Measurements from ENCODE around the gene DNAJA1. TPM values are rescaled to one million over a fixed set of nuclear protein-coding genes. Genes with fewer than 3 reads are reported as not detected.

The DNAJA1 gene
- total RNA-seq, 1 experiment from 2014 or later: 373 TPM

DNA sequence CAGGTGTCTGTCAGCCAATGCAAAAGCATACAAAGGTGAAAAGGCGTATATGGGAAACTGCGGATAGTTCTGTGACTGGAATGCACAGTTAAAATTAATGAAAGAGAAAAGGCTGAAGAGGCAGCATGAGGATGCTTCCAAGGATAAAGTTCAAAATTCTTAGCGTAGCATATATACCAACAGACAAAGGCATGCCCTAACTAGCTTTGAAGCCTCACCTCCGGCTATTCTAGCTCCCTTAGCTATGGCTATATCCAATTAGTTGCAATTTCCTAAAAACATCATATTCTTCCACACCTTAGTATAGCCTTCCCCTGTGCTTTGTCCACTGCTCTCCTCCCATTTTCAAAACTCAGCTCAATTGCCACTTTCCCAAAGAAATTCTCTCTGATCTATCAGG is 1.4 kb upstream of the DNAJA1 start:
- BruUV-seq (replicated peaks): no TSS peak
- Histone ChIP-seq H3K27me3 (replicated peaks; ENCODE audit: insufficient read depth, low read depth, low read length, poor library complexity) (no peaks in the 10 kb centered on the region), H3K36me3 (ENCODE audit: insufficient read depth, low read length, poor library complexity, severe bottlenecking) (peaks cover 29% of the 10 kb centered on the region), H3K27ac (ENCODE audit: low read depth, low read length, poor library complexity, severe bottlenecking) (peak overlapping the region; percentile 99), H3K9me3 (ENCODE audit: low read depth, low read length, poor library complexity, severe bottlenecking) (no peaks in the 10 kb centered on the region), H3K4me3 (ENCODE audit: low read depth, low read length, poor library complexity, severe bottlenecking) (peak overlapping the region; percentile 94), H3K4me1 (ENCODE audit: insufficient read depth, low read length, poor library complexity, severe bottlenecking) (peaks cover 23% of the 10 kb centered on the region)
- intact Hi-C loops (cut with micrococcal nuclease; ENCODE audit: unreplicated experiment): no loop called here
- DNase-seq (ENCODE audit: low spot score): no peak
- TF ChIP-seq EZH2 (IDR thresholded peaks at IDR 0.05; ENCODE audit: borderline replicate concordance, low read depth, low read length, poor library complexity, severe bottlenecking): no peak
- TF ChIP-seq, protein P1, sequence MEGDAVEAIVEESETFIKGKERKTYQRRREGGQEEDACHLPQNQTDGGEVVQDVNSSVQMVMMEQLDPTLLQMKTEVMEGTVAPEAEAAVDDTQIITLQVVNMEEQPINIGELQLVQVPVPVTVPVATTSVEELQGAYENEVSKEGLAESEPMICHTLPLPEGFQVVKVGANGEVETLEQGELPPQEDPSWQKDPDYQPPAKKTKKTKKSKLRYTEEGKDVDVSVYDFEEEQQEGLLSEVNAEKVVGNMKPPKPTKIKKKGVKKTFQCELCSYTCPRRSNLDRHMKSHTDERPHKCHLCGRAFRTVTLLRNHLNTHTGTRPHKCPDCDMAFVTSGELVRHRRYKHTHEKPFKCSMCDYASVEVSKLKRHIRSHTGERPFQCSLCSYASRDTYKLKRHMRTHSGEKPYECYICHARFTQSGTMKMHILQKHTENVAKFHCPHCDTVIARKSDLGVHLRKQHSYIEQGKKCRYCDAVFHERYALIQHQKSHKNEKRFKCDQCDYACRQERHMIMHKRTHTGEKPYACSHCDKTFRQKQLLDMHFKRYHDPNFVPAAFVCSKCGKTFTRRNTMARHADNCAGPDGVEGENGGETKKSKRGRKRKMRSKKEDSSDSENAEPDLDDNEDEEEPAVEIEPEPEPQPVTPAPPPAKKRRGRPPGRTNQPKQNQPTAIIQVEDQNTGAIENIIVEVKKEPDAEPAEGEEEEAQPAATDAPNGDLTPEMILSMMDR (conservative IDR thresholded peaks at IDR 0.05; ENCODE audit: low read depth, low read length): no peak
- ChIA-PET CTCF (no interaction called here), POLR2A (ENCODE audit: low non-redundant PET) (no interaction called here)

DNA sequence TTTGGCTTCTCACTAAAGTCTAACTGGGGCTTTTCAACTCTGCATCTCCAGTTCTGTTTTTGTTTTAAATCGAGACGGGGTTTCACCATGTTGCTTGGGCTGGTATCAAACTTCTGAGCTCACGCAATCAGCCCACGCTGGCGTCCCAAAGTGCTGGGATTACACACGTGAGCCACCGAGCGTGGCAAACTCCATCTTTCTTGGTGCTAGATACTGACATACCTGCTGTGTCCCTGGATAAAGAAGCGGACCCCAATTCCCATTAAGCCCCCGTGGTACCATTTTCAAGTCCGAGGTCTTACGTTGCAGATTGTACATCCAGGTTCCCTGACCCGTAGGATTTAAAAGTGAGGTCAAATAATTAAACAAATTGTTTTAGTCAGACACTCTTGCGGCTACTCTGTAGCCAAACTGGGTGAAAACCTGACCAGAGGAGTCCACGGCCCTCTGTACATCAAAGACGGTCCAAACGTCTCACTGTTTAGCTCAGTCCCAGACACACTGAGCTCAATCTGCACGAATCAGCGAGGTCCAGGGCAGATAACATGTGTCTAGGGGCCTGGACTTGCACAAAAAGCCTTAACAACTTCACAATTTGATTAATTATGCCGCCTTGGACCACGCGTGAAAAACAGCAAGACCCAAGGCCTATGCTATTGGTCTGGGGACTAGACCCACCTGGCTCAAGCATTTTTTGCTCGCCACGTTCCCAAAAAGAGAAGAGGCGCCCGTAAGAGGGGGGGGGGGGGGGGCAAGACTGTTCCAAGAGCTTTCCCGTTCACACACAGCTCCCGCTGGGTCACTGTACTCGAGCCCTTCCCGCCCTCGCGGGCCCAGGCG is 727 bp upstream of the DNAJA1 start:
- BruUV-seq (replicated peaks): TSS peak; percentile 47
- intact Hi-C loops (cut with micrococcal nuclease; ENCODE audit: unreplicated experiment): no loop called here
- Histone ChIP-seq H3K4me1 (ENCODE audit: insufficient read depth, low read length, poor library complexity, severe bottlenecking) (peaks cover 29% of the 10 kb centered on the region), H3K9me3 (ENCODE audit: low read depth, low read length, poor library complexity, severe bottlenecking) (no peaks in the 10 kb centered on the region), H3K27ac (ENCODE audit: low read depth, low read length, poor library complexity, severe bottlenecking) (peak overlapping the region; percentile 99), H3K4me3 (ENCODE audit: low read depth, low read length, poor library complexity, severe bottlenecking) (peak overlapping the region; percentile 94), H3K36me3 (ENCODE audit: insufficient read depth, low read length, poor library complexity, severe bottlenecking) (peaks cover 36% of the 10 kb centered on the region), H3K27me3 (replicated peaks; ENCODE audit: insufficient read depth, low read depth, low read length, poor library complexity) (no peaks in the 10 kb centered on the region)
- DNase-seq (ENCODE audit: low spot score): peak; percentile 35
- TF ChIP-seq, protein P1 (conservative IDR thresholded peaks at IDR 0.05; ENCODE audit: low read depth, low read length): no peak
- TF ChIP-seq EZH2 (IDR thresholded peaks at IDR 0.05; ENCODE audit: borderline replicate concordance, low read depth, low read length, poor library complexity, severe bottlenecking): no peak
- ChIA-PET POLR2A (ENCODE audit: low non-redundant PET) (interaction anchor here (0.6 to 1.2 kb wide), 8 partner anchors 10 to 450 kb away, joined by 3 to 14 read pairs (median 4); partner anchors contain the start of gene APTX), CTCF (interaction anchor here (0.5 to 0.7 kb wide), 2 partner anchors 429 to 487 kb away, joined by 3 read pairs; no protein-coding TSS in a partner anchor)

DNA sequence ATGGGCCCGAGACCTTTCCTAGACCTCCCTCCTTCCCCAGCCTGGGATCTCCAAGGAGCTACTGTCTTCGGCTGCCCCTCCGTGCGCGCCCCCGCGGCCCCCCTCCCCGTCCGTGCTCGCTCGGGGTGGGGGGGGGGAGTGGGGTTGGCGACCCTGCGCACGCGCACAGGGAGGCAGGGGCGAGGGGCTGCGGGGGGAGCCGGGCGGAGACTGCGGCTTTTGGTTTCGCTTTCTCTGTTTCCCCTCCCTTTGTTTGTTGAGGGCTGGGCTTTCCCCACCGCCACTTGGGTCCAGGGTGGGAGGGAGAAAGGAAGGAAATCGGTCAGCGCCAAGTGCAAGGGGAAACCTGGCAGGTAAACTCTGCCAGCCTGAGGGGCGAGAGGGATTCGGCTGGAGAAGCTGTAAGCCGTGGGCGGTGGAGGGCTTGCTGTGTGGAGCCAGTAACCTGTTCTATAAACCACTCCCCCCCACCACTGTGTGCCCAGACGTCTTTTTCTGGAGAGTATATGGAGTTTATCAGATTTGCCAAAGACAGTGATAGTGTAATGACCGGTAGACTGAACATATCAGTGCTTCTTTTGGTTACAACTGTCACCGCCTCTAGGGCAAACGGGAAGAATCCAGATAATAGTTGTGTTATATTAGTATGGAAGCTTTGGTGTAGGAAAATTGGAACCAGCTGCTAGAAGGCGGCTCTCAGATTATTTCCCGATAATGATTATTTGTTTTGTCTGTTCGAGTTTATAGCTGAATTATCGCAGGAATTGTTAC is 684 bp downstream of the DNAJA1 start:
- DNase-seq (ENCODE audit: low spot score): peak; percentile 61
- no peaks in the 10 kb centered on the region for H3K27me3 ChIP-seq (replicated peaks; ENCODE audit: insufficient read depth, low read depth, low read length, poor library complexity)
- no peaks in the 10 kb centered on the region for H3K9me3 ChIP-seq (ENCODE audit: low read depth, low read length, poor library complexity, severe bottlenecking)
- peak overlapping the region; percentile 99 for H3K27ac ChIP-seq (ENCODE audit: low read depth, low read length, poor library complexity, severe bottlenecking)
- BruUV-seq (replicated peaks): TSS peak; percentile 53
- CTCF ChIA-PET: no interaction called here
- peaks cover 50% of the 10 kb centered on the region for H3K36me3 ChIP-seq (ENCODE audit: insufficient read depth, low read length, poor library complexity, severe bottlenecking)
- H3K4me1 ChIP-seq (ENCODE audit: insufficient read depth, low read length, poor library complexity, severe bottlenecking): peaks cover 29% of the 10 kb centered on the region
- peak overlapping the region; percentile 94 for H3K4me3 ChIP-seq (ENCODE audit: low read depth, low read length, poor library complexity, severe bottlenecking)
- POLR2A ChIA-PET (ENCODE audit: low non-redundant PET): interaction anchor here (1.1 kb wide), 1 partner anchor 11 kb away, joined by 4 read pairs; no protein-coding TSS in a partner anchor
- no peak for TF ChIP-seq EZH2 (IDR thresholded peaks at IDR 0.05; ENCODE audit: borderline replicate concordance, low read depth, low read length, poor library complexity, severe bottlenecking)
- TF ChIP-seq, protein P1 (conservative IDR thresholded peaks at IDR 0.05; ENCODE audit: low read depth, low read length): no peak
- intact Hi-C loops (cut with micrococcal nuclease; ENCODE audit: unreplicated experiment): no loop called here

Data from A673 (cell line).